Measurements from ENCODE around the gene DAB2IP. TPM values are rescaled to one million over a fixed set of nuclear protein-coding genes. Genes with fewer than 3 reads are reported as not detected.
"Not testable (repeated sequence)": the region's sequence is repeated elsewhere in the genome, so short reads cannot be mapped to it uniquely, and the experiment has no call there.

The DAB2IP gene
- polyA plus RNA-seq, 1 donor from 2014 or later, result not detected

GRCh38 chr9:121732886-121733285, 81.5 kb downstream of the DAB2IP start:
- no peak overlapping the region for H3K4me3 Mint-ChIP-seq
- no peak overlapping the region for H3K27ac Mint-ChIP-seq
- peaks cover 24% of the 10 kb centered on the region for H3K27me3 Mint-ChIP-seq

GRCh38 chr9:121734465-121734864, 83.0 kb downstream of the DAB2IP start:
- H3K4me1 Mint-ChIP-seq, result peaks cover 0 to 8% (median 5%) of the 10 kb centered on the region in 3 donors
- peak overlapping the region in 1 of 4 donors; percentile 6 for H3K4me3 Mint-ChIP-seq
- no peak overlapping the region for H3K27ac Mint-ChIP-seq
- peaks cover 2% of the 10 kb centered on the region for H3K36me3 Mint-ChIP-seq
- no peaks in the 10 kb centered on the region for H3K9me3 Mint-ChIP-seq
- peaks cover 24% of the 10 kb centered on the region for H3K27me3 Mint-ChIP-seq

More at GRCh38 chr9:121732886-121733285, 81.5 kb downstream of the DAB2IP start:
- H3K36me3 Mint-ChIP-seq, result peaks cover 2% of the 10 kb centered on the region
- peaks cover 0 to 8% (median 7%) of the 10 kb centered on the region in 3 donors for H3K4me1 Mint-ChIP-seq
- no peaks in the 10 kb centered on the region for H3K9me3 Mint-ChIP-seq

- Mint-ChIP-seq H3K9me3 (no peaks in the 10 kb centered on the region), H3K4me1 (peaks cover 0 to 8% (median 5%) of the 10 kb centered on the region in 3 donors), H3K27ac (no peak overlapping the region), H3K36me3 (peaks cover 2% of the 10 kb centered on the region), H3K4me3 (peak overlapping the region in 3 of 4 donors; percentile 20 to 86 (median 70)), H3K27me3 (peaks cover 24% of the 10 kb centered on the region)
Measured at GRCh38 chr9:121735065-121735792, 83.8 kb downstream of the DAB2IP start.

GRCh38 chr9:121735793-121736770, 84.6 kb downstream of the DAB2IP start:
- H3K36me3 Mint-ChIP-seq, result peaks cover 2% of the 10 kb centered on the region
- H3K27me3 Mint-ChIP-seq, result peaks cover 24% of the 10 kb centered on the region
- H3K4me1 Mint-ChIP-seq, result peaks cover 0 to 8% (median 5%) of the 10 kb centered on the region in 3 donors
- H3K9me3 Mint-ChIP-seq, result no peaks in the 10 kb centered on the region
- H3K4me3 Mint-ChIP-seq, result peak overlapping the region; percentile 20 to 86 (median 57)
- peak overlapping the region in 2 of 3 donors; percentile 50 to 73 for H3K27ac Mint-ChIP-seq

- peak overlapping the region in 1 of 3 donors; percentile 62 for H3K27ac Mint-ChIP-seq
- H3K9me3 Mint-ChIP-seq, result no peaks in the 10 kb centered on the region
- H3K4me3 Mint-ChIP-seq, result peak overlapping the region in 2 of 4 donors; percentile 6 to 70
- peaks cover 0 to 8% (median 5%) of the 10 kb centered on the region in 3 donors for H3K4me1 Mint-ChIP-seq
- H3K36me3 Mint-ChIP-seq, result peaks cover 2% of the 10 kb centered on the region
- H3K27me3 Mint-ChIP-seq, result peaks cover 24% of the 10 kb centered on the region
Measured at GRCh38 chr9:121736934-121737462, 85.6 kb downstream of the DAB2IP start.

GRCh38 chr9:121737481-121737931, 86.1 kb downstream of the DAB2IP start:
- peaks cover 24% of the 10 kb centered on the region for H3K27me3 Mint-ChIP-seq

GRCh38 chr9:121738411-121738810, 87.0 kb downstream of the DAB2IP start:
- Mint-ChIP-seq H3K27me3 (peaks cover 24% of the 10 kb centered on the region), H3K4me3 (no peak overlapping the region), H3K36me3 (peaks cover 2% of the 10 kb centered on the region), H3K4me1 (peaks cover 0 to 8% (median 5%) of the 10 kb centered on the region in 3 donors), H3K9me3 (no peaks in the 10 kb centered on the region), H3K27ac (no peak overlapping the region)

More at GRCh38 chr9:121737481-121737931, 86.1 kb downstream of the DAB2IP start:
- Mint-ChIP-seq H3K4me1 (peaks cover 0 to 8% (median 5%) of the 10 kb centered on the region in 3 donors), H3K4me3 (no peak overlapping the region), H3K36me3 (peaks cover 2% of the 10 kb centered on the region), H3K9me3 (no peaks in the 10 kb centered on the region), H3K27ac (no peak overlapping the region)

- no peak overlapping the region for H3K27ac Mint-ChIP-seq
- H3K36me3 Mint-ChIP-seq, result no peaks in the 10 kb centered on the region
- H3K4me3 Mint-ChIP-seq, result no peak overlapping the region
- H3K9me3 Mint-ChIP-seq, result no peaks in the 10 kb centered on the region
- H3K27me3 Mint-ChIP-seq, result peaks cover 24% of the 10 kb centered on the region
- H3K4me1 Mint-ChIP-seq, result peaks cover 0 to 8% (median 5%) of the 10 kb centered on the region in 3 donors
Measured at GRCh38 chr9:121738968-121739367, 87.5 kb downstream of the DAB2IP start.

- no peak overlapping the region for H3K27ac Mint-ChIP-seq
- H3K27me3 Mint-ChIP-seq, result peaks cover 21% of the 10 kb centered on the region
- peaks cover 0 to 7% (median 5%) of the 10 kb centered on the region in 3 donors for H3K4me1 Mint-ChIP-seq
- H3K9me3 Mint-ChIP-seq, result no peaks in the 10 kb centered on the region
- H3K4me3 Mint-ChIP-seq, result no peak overlapping the region
- H3K36me3 Mint-ChIP-seq, result no peaks in the 10 kb centered on the region
Measured at GRCh38 chr9:121739971-121740370, 88.5 kb downstream of the DAB2IP start.

- Mint-ChIP-seq H3K4me3 (no peak overlapping the region), H3K36me3 (no peaks in the 10 kb centered on the region), H3K9me3 (no peaks in the 10 kb centered on the region), H3K27ac (no peak overlapping the region), H3K4me1 (peaks cover 0 to 3% (median 3%) of the 10 kb centered on the region in 3 donors), H3K27me3 (peaks cover 10% of the 10 kb centered on the region)
Measured at GRCh38 chr9:121741228-121741918, 89.9 kb downstream of the DAB2IP start.

GRCh38 chr9:121741919-121742283, 90.5 kb downstream of the DAB2IP start:
- not testable (repeated sequence) for H3K4me1 Mint-ChIP-seq, H3K9me3 Mint-ChIP-seq, H3K27ac Mint-ChIP-seq, H3K27me3 Mint-ChIP-seq, H3K4me3 Mint-ChIP-seq, H3K36me3 Mint-ChIP-seq

- H3K4me1 Mint-ChIP-seq, result peaks cover 0 to 1% (median 0%) of the 10 kb centered on the region in 3 donors
- no peaks in the 10 kb centered on the region for H3K36me3 Mint-ChIP-seq
- no peaks in the 10 kb centered on the region for H3K9me3 Mint-ChIP-seq
- no peak overlapping the region for H3K27ac Mint-ChIP-seq
- H3K27me3 Mint-ChIP-seq, result no peaks in the 10 kb centered on the region
- H3K4me3 Mint-ChIP-seq, result no peak overlapping the region
Measured at GRCh38 chr9:121742923-121743322, 91.5 kb downstream of the DAB2IP start.

GRCh38 chr9:121743441-121744001, 92.1 kb downstream of the DAB2IP start:
- H3K9me3 Mint-ChIP-seq, result no peaks in the 10 kb centered on the region
- no peak overlapping the region for H3K27ac Mint-ChIP-seq
- H3K4me3 Mint-ChIP-seq, result no peak overlapping the region
- H3K36me3 Mint-ChIP-seq, result no peaks in the 10 kb centered on the region
- no peaks in the 10 kb centered on the region for H3K27me3 Mint-ChIP-seq
- peaks cover 0 to 1% (median 0%) of the 10 kb centered on the region in 3 donors for H3K4me1 Mint-ChIP-seq

Data from IgD-negative memory B cell (primary cell).